HG02973 (cell line): ENCODE measurements around the gene ZNF331.

Experiments used
- ATAC-seq: cut with Tn5 transposase; IDR thresholded peaks from one replicate; pipeline ENCODE4 v1.9.1; 2021; ENCODE audit warnings: moderate library complexity; ENCODE audit not compliant: unreplicated experiment

ZNF331 gene

DNA sequence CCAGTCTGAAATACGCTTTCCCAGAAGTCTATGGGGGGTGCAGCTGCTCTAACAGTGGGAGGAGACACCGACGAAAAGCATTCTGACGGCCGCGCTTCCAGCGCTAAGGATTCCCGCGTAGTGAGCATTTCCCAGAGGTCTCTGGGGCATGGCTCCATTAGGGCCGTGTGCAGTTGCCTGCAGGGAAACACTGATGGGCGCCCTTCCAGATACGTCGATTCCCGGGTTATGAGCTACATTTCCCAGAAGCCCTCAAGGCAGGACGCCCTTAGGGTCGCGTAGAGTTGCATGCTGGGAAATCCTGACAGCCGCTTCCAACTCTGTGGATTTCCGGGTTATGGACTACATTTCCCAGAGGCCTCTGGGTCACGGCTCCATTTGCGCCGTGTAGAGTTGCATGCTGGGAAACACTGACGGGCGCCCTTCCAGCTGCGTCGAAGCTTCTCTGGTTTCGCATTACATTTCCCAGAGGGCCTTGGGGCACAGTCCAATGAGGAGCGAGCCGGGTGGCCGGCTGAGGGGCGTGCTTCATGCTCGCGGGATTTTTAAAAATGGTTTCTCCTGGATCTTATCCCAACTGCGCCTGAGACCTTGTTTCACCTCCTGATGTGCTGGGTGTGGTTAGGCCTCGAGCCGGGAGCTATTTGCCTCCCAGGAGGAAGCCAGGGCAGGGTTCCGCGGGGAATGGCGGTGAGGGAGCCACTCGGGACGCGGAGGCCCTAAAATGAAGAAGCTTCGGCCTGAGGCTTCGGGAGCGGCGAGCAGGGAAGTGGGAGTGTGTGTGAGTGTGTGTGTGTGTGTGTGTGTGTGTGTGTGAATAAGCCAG, 17.2 kb upstream of the ZNF331 start:
- peak; percentile 99 for ATAC-seq

DNA sequence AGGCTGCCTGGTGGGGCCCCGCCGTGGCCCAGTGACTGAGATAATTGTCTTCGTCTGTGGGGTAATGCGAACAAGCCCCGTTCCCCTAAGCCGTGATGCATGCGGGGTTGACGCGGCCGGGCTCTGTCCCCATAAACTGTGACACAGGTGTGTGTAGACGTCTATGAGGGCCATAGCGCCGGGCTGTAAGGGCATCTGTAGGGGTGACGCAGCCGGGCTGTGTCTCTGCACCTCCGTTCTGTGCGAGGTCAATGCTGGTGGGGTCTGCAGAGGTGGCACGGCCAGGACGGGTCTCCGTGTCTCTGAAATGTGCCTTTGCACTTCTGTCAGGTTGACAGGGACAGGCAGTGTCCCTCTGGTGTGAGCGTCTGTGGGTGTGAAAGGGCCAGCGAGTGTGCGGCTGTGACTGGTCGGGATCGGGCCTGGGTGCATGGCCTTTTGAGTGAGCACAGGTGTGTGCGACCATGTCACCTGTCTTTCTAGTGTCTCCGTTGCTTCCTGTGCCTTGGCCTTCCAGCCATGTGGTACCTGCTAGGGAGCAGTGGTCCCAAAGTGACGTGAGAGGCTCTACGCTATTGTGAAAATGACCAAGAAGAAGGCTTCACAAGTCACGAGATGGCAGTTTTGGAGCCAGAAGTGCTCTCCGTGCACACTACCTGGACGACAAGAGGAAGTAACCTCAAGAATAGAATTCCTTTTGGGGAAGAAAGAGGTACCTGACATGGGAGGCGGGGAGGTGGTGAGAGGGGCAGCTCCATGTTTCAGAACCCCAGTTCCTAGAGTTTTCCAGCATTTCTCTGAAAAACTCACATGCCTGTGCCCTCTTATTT, 16.4 kb upstream of the ZNF331 start:
- no peak for ATAC-seq

DNA sequence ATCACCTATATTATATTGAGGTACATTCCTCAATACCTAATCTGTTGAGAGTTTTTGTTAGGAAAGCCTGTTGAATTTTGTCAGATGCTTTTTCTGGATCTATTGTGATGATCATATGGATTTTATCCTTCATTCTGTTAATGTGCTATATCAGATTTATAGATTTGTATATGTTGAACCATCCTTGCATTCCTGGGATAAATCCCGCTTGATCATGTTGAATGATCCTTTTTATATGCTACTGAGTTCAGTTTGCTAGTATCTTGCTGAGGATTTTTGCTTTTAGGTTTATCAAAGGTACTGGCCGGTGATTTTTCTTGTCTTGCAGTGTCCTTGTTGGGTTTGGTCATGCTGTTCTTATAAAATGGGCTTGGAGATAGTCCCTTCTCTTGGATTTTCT, 12.0 kb upstream of the ZNF331 start:
- no peak for ATAC-seq

GRCh38 chr19:53530622-53531021, 7.3 kb upstream of the ZNF331 start:
- ATAC-seq, result no peak

- no peak for ATAC-seq
These were observed 6.5 kb upstream of the ZNF331 start for GRCh38 chr19:53531457-53531856.

GRCh38 chr19:53532362-53532761, 5.6 kb upstream of the ZNF331 start:
- ATAC-seq, result no peak

DNA sequence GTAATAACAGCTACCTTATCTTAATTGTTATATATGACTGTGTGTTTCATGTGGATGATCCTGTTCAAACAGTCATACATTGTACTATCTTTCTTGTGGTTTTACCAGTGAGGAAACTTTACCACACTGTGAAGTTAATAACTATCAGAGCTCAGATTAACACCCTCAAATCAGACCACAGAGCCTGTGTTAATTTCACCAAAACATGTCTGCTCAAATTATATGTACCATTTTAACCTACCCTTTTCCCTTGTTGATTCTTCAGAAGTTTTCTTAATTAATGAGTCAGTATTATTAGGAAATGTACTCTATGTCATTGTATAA, 1.8 kb upstream of the ZNF331 start:
- no peak for ATAC-seq

GRCh38 chr19:53537121-53537520, 824 bp upstream of the ZNF331 start:
- ATAC-seq, result peak; percentile 8

GRCh38 chr19:53538378-53539109, 599 bp downstream of the ZNF331 start:
- ATAC-seq, result peak; percentile 12

DNA sequence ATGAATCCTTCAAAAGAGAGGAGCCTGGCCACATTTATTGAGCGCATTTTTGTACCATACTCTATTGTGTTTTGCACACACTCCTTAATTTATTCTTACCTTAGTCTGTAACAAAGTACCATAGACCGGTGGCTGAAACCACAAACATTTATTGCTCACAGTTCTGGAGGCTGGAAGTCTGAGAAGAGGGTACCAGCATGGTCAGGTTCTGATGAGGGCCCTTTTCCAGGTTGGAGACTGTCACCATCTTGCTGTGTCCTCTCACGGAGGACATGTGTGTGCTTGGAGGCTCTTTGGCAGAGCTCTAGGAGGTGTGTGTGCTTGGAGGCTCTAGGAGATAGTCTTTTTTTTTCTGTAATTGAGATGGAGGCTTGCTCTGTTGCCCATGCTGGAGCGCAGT, 2.1 kb downstream of the ZNF331 start:
- ATAC-seq, result no peak

DNA sequence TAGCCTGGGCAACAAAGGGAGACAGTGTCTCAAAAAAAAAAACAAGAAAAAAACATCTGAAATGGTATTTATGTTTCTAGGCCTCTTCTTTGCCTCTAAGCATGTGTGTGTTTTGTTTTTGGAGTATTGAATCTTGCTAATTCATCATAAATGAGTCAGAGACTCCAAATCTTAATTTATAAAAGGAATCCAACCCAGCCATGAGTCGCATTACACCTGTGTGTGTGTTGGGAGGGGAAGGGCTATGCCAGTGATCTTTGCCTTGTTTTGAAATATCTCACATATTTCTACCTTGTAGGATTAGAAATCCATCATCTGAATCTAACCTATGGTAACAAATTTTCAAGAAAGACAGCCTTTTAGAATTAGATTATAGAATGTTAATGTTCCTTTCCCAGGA, 4.0 kb downstream of the ZNF331 start:
- no peak for ATAC-seq

- no peak for ATAC-seq
These were observed 7.5 kb downstream of the ZNF331 start for GRCh38 chr19:53545271-53546065.

DNA sequence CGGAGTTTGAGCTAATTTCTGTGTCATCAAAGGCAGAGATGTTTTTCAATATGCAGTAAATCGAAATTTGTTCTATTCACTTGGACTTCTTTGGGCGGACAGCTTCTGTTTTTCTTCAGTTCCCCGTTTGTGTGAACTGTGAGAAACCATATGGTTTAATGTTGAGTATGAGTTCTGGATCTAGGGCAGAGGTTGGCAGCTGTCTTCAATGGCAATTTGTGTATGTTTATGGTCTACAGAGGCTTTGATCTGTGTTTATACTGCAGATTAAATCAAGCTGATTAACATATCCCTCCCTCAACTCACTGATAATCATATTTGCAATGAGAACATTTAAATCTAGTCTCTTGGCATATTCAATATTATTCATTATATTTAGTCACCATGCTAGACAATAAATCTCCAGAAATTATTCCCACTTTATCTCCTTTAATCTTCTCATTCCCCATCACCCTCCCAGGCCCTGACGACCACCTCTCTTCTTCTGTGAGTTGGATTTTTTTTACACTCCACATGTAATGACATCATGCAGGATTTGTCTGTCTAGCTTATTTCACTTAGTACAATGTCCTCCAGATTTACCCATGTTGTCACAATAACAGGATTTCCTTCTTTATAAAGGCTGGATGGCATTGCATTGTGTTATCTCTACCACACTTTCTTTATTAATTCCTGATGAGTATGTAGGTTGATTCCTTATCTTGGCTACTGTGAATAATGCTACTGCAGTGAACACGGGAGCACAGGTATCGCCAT, 9.0 kb downstream of the ZNF331 start:
- ATAC-seq, result no peak

GRCh38 chr19:53549340-53549739, 11.4 kb downstream of the ZNF331 start:
- no peak for ATAC-seq

- no peak for ATAC-seq
These were observed 14.2 kb downstream of the ZNF331 start for GRCh38 chr19:53552001-53552721.

- no peak for ATAC-seq
These were observed 15.2 kb downstream of the ZNF331 start for GRCh38 chr19:53553156-53553555.

DNA sequence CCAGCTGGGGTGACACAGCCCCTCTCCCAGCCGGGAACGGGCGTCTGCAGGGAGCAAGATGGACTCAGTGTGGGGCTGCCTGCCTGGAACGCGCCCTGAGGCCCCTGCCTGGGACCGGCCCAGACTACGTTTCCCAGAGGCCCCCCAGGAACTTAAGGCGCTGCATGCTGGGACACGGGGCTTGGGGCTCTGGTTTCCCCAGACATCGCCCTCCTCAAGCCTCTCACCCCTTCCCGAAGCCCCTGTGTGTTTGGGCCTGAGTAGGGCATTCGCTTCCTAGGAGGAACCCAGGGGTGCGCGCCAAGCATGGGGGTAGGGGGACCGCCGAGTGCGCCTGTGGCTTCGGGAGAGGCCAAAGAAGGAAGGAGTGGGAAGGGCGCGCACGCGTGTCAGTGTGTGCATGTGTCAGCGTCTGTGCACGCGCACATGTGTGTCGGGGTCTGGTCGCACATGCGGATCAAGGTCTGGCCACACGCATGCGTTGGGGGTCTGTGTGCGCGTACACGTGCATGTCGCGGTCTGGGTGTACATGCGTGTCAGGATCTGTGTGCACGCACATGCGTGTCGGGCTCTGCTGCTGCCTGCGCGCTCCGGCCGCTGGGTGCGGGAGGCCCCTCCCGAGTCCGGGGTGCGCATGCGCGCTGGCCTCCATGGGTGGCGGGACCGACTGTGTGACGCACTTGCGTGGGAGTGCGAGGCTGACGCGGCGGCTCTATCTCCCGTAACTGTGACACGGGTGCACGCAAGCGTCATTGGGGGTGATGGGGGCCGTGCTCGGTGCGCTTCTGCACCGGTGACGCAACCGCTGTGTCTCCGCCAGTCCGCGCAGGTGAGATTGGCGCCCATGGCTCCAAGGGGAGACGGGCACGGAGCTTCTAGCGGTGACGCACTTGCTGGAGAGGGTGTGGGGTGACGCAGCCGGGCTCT, 16.2 kb downstream of the ZNF331 start:
- peak; percentile 53 for ATAC-seq

GRCh38 chr19:53554804-53555203, 16.9 kb downstream of the ZNF331 start:
- peak; percentile 7 for ATAC-seq
